HL-60 (cell line): Measurements from ENCODE around the gene MXD4.

Experiments used
- DNase-seq, 2 experiments: peaks; one replicate each; pipeline ENCODE4 v3.0.0-alpha.2; 2010 to 2020; ENCODE audit warnings: low read depth in 1 of 2, low spot score in 1 of 2
- H3K27ac ChIP-seq: fragments of 250-450 bp; sonication (Bioruptor Pico); replicated peaks from 2 replicates; pipeline ENCODE4 v1.5.1; 2020; ENCODE audit warnings: mild to moderate bottlenecking, moderate library complexity
- H3K27me3 ChIP-seq: fragments of 250-450 bp; sonication (Bioruptor Pico); 2 replicates; pipeline ENCODE4 v1.5.1; 2021; ENCODE audit warnings: mild to moderate bottlenecking, moderate library complexity; ENCODE audit not compliant: insufficient read depth, poor library complexity, severe bottlenecking
- H3K4me3 ChIP-seq: replicated peaks from 2 replicates; pipeline ENCODE4 v1.5.1; 2011; ENCODE audit warnings: mild to moderate bottlenecking, control low read depth, low read length; ENCODE audit not compliant: insufficient read depth
- GABPA ChIP-seq: IDR thresholded peaks from 2 replicates; pipeline ENCODE4 v1.6.1; 2012; ENCODE audit warnings: low read depth
- POLR2AphosphoS5 ChIP-seq: IDR thresholded peaks from 2 replicates; pipeline ENCODE4 v1.6.1; 2012; ENCODE audit warnings: low read depth
- SPI1 ChIP-seq: IDR thresholded peaks from 2 replicates; pipeline ENCODE4 v1.6.1; 2012; ENCODE audit warnings: low read depth, mild to moderate bottlenecking, borderline replicate concordance
- TF ChIP-seq, protein P1 (sequence below): IDR thresholded peaks from one replicate; pipeline ENCODE4 v1.5.1; 2011; ENCODE audit warnings: low read length, control low read depth, inconsistent platforms; ENCODE audit not compliant: insufficient read depth
- TF ChIP-seq, protein P2 (sequence below): IDR thresholded peaks from 2 replicates; pipeline ENCODE4 v1.6.1; 2012; ENCODE audit warnings: low read depth; ENCODE audit not compliant: insufficient replicate concordance

MXD4 gene

DNA sequence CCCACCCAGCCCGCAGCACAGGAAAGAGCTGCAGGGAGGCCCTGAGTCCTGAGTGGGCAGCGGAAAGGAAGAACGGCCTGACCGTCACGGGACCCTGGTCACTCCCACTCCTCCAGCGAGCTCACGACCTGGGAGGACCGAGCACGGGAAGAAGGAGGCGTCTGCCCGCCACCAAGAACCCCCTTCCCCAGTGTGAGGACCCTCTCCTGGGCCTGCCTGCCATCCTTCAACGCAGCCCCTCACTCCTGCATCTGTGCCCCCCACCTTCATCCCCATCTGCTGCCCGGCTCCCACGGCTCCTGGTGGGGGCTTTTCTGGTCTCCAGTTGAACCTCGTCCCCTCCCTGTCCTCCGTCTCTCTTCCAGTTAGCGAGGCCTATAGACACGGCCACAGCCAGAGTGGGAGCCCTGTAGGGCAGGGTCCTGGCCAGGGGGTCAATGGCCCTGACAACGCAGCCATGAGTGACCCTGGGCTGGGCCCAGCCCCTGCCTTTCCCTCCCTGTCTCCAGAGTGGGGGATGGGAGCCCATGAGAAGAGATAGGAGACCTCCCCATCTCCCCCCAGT, 41.3 kb upstream of the MXD4 start:
- no peaks in the 10 kb centered on the region for H3K27me3 ChIP-seq
- no peak for DNase-seq
- TF ChIP-seq SPI1 (no peak), POLR2AphosphoS5 (no peak), GABPA (no peak)
- TF ChIP-seq, protein P1, sequence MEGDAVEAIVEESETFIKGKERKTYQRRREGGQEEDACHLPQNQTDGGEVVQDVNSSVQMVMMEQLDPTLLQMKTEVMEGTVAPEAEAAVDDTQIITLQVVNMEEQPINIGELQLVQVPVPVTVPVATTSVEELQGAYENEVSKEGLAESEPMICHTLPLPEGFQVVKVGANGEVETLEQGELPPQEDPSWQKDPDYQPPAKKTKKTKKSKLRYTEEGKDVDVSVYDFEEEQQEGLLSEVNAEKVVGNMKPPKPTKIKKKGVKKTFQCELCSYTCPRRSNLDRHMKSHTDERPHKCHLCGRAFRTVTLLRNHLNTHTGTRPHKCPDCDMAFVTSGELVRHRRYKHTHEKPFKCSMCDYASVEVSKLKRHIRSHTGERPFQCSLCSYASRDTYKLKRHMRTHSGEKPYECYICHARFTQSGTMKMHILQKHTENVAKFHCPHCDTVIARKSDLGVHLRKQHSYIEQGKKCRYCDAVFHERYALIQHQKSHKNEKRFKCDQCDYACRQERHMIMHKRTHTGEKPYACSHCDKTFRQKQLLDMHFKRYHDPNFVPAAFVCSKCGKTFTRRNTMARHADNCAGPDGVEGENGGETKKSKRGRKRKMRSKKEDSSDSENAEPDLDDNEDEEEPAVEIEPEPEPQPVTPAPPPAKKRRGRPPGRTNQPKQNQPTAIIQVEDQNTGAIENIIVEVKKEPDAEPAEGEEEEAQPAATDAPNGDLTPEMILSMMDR: no peak
- TF ChIP-seq, protein P2, sequence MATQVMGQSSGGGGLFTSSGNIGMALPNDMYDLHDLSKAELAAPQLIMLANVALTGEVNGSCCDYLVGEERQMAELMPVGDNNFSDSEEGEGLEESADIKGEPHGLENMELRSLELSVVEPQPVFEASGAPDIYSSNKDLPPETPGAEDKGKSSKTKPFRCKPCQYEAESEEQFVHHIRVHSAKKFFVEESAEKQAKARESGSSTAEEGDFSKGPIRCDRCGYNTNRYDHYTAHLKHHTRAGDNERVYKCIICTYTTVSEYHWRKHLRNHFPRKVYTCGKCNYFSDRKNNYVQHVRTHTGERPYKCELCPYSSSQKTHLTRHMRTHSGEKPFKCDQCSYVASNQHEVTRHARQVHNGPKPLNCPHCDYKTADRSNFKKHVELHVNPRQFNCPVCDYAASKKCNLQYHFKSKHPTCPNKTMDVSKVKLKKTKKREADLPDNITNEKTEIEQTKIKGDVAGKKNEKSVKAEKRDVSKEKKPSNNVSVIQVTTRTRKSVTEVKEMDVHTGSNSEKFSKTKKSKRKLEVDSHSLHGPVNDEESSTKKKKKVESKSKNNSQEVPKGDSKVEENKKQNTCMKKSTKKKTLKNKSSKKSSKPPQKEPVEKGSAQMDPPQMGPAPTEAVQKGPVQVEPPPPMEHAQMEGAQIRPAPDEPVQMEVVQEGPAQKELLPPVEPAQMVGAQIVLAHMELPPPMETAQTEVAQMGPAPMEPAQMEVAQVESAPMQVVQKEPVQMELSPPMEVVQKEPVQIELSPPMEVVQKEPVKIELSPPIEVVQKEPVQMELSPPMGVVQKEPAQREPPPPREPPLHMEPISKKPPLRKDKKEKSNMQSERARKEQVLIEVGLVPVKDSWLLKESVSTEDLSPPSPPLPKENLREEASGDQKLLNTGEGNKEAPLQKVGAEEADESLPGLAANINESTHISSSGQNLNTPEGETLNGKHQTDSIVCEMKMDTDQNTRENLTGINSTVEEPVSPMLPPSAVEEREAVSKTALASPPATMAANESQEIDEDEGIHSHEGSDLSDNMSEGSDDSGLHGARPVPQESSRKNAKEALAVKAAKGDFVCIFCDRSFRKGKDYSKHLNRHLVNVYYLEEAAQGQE: no peak
- no peak overlapping the region for H3K4me3 ChIP-seq
- H3K27ac ChIP-seq: no peak overlapping the region

DNA sequence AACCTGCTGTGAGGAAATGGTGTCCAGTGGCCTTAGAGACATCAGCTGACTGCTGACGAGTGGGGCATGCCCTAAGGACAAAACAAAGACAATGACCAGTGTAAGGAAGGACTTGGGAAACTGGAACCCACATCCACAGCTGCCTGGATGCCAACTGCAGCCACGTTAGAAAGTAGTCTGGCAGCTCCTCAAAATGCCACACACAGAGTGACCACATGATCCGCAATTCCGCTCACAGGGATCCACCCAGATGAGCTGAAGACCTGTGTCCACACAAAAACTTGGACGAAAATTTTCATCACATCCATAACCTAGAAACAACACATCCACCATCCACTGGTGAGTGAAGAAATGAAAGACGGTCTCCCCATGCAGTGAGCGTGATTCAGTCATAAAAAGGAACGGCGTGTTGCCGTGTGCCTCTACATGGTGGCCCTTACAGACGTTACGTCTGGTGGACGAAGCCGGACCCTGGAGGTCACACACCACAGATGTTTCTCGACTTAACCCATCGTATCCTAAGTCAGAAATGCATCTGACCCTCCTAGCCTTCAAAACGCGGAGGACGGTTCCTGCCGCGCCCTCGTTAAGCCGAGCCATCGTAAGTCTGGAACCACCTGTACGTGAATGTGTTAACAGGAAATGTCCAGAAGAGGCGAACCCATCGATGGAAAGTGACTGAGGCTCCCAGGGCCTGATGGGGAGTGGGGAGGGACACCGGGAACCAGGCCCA, 40.6 kb upstream of the MXD4 start:
- H3K27ac ChIP-seq: no peak overlapping the region
- H3K27me3 ChIP-seq: no peaks in the 10 kb centered on the region
- TF ChIP-seq SPI1 (no peak), POLR2AphosphoS5 (no peak), GABPA (no peak)
- TF ChIP-seq, protein P1: no peak
- TF ChIP-seq, protein P2: no peak
- no peak for DNase-seq
- no peak overlapping the region for H3K4me3 ChIP-seq

DNA sequence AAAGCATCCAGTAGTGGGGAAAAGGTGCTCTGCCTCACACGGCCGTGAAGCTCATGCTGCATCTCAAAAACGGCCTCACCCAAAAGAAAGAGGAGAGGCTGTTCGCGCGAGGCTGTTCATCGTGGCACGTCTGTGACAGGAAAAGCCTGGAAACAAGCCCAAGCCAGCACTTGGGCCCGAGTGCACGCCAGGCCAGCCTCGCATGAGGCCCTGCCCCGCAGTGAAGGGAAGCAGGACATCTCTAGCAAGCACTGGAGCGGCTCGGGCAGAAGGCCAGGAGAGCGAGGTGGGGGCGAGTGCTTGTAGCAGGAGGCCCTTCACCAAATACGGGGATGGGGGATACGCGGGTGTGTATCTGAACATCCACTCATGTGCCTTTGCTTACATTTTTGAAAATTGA, 39.9 kb upstream of the MXD4 start:
- H3K27me3 ChIP-seq: no peaks in the 10 kb centered on the region
- no peak overlapping the region for H3K27ac ChIP-seq
- DNase-seq: no peak
- TF ChIP-seq SPI1 (no peak), POLR2AphosphoS5 (no peak), GABPA (no peak)
- TF ChIP-seq, protein P2: no peak
- TF ChIP-seq, protein P1: no peak
- H3K4me3 ChIP-seq: no peak overlapping the region
